NCI-H187 treated with DMSO at 0.1 percent for 48 hours (cell line): ENCODE data around the gene HOTAIR.

Experiments used
- DNase-seq: peaks from one replicate; lab custom pipeline; 2025; lab: John Stamatoyannopoulos, UW

HOTAIR gene

GRCh38 chr12:53948650-53949593 is 25.8 kb downstream of the HOTAIR start:
- DNase-seq = no peak

DNA sequence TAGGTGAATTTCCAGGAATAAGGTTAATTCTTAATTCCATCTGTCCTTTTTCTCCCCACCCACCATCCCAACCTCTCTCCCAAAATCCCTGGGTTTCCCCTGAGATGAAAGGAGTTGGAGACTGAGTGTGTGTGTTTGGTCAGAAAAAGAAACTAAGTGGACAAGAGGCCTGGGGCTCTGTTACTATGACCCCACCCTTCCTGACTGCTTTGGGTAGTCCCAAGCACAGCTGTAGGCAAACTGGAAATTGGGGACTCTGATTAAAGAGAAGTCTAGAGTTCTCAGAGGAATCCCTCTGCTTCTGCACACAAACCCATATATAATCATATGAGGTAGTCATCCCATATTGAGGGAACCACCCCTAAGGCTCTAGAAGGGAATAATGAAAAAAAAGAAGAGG is 27.0 kb downstream of the HOTAIR start:
- no peak for DNase-seq

- no peak for DNase-seq
Observed at GRCh38 chr12:53944907-53945847, 29.6 kb downstream of the HOTAIR start.

GRCh38 chr12:53944209-53944608 is 30.5 kb downstream of the HOTAIR start:
- no peak for DNase-seq

- no peak for DNase-seq
Observed at GRCh38 chr12:53942467-53942997, 32.2 kb downstream of the HOTAIR start.

DNA sequence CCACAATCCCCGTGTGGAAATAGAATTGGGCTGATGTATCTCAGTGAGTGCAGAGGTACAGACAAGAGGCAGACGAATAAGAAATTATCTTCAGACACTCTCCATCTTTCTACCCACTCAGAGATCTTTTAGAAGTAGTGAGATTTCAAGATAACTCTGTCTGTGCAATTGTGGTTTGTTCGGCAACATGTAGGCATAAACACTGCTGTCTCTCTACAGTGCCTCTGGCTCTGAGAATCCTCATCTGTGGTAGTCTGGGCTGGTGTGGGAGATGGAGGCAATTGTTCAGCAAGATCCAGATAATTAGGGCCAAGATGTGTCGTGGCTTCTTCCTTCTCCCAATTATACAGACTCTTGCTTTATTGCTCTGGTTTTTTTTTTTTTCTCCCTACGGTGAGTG is 33.0 kb downstream of the HOTAIR start:
- DNase-seq = no peak

DNA sequence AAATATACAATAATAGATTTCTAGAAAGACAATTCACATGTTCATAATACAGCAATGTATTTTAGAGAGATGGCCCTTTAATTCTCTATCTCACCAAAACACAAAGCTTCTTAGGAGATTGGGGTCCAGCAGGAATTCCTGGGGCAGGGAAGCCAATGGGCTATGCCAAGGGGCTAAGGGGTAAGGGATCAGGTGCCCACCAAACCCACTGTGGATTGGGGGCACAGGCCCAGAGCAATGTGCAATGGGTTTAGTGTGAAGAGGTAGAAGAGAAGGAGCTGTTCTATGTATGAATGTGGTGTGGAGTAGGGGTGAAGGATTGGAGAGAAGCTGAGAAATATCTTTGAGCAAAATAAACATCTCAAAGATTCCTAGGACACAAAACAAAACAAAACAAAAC is 33.6 kb downstream of the HOTAIR start:
- DNase-seq = no peak

DNA sequence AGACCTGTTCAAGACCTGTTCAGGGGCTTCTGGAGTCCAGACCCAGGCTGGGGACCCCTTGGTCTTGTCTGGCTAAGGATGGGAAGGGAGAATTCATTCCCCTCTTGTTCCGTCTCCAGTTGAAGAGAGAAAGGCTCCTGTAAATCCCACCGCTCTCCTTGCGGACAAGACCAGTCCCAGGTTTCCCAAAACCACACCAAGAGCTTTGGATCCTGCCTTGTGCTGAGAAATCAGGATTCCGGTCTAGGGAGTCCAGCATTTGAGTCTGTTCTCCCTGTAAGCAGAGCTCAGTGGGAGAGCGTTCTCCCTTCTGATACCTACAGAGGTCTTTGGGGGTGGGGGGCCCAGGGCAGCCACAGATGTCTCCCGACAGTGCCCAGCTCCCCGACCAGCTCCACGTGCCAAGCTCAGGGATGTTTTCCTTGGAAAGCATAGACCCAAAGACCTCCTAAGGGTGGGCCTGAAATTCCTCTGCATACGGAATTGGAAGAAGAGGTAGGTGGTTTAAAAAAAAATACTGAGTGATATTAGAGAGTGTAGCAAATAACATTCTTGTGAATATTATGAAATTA is 34.2 kb downstream of the HOTAIR start:
- DNase-seq = no peak

DNA sequence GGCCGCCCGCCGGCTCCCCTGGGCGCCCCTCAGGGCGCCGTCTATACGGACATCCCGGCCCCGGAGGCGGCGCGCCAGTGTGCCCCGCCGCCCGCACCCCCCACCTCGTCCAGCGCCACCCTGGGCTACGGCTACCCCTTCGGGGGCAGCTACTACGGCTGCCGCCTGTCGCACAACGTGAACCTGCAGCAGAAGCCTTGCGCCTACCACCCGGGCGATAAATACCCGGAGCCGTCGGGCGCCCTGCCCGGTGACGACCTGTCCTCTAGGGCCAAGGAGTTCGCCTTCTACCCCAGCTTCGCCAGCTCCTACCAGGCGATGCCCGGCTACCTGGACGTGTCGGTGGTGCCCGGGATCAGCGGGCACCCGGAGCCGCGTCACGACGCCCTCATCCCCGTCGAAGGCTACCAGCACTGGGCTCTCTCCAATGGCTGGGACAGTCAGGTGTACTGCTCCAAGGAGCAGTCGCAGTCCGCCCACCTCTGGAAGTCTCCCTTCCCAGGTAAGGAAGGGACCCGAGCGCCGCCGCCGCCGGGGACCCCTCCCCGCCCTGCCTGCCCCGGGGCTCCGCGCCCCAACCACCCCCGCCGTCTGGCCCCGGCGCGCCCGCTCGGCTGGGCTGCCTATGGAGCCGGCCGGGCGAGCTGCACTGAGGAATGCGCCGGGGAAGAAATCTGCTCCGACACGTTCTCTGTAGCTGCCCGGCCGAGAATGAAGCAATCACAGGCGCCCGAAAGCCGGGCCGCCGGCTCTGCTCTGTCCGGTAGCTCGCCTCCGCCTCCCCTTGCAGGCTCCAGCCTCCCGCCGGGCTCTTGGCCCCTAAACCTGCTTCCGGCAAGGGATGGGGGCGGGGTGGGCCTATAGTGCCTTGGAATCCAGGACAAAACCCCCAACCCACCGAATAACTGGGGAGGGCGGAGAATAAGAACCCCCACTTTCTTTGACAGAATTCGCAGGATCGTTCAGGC is 35.3 kb downstream of the HOTAIR start:
- no peak for DNase-seq

DNA sequence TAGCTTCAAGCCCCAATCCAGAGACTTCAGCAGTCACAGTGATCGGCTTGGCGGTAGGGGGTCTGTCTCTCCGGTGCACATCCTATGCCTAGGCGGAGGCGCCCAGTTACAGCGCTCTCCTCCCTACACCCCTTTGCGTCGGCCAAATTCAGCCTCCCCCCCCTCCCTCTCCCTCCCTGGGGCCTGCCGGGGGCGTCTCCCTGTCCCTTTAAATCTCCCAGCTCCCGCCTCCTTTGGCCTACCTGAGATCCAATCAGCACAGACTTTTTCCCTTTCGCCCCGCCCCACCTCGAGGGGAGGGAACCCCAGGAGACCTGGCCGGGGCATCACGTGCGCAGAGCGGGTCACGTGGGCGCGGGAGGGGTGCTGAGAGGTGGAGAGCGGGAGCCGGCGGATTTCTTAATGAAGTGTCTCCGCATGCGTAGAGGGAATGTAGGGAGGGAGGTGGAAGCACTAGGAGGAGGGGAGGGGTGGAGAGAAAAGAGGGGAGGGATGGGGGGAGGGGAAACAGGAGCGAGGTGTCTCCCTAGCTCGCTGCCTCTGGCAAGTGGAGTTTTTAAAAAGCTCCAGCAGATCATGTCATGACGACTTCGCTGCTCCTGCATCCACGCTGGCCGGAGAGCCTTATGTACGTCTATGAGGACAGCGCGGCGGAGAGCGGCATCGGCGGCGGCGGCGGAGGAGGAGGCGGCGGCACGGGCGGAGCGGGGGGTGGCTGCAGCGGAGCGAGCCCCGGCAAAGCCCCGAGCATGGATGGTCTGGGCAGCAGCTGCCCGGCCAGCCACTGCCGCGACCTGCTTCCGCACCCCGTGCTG is 36.2 kb downstream of the HOTAIR start, which contains the start of gene HOXC13:
HOXC13 (plus strand) TSS at position 506 of the 815 bp plus-strand sequence; CDS start at position 582, 76 bp downstream.
- peak; percentile 99 for DNase-seq

DNA sequence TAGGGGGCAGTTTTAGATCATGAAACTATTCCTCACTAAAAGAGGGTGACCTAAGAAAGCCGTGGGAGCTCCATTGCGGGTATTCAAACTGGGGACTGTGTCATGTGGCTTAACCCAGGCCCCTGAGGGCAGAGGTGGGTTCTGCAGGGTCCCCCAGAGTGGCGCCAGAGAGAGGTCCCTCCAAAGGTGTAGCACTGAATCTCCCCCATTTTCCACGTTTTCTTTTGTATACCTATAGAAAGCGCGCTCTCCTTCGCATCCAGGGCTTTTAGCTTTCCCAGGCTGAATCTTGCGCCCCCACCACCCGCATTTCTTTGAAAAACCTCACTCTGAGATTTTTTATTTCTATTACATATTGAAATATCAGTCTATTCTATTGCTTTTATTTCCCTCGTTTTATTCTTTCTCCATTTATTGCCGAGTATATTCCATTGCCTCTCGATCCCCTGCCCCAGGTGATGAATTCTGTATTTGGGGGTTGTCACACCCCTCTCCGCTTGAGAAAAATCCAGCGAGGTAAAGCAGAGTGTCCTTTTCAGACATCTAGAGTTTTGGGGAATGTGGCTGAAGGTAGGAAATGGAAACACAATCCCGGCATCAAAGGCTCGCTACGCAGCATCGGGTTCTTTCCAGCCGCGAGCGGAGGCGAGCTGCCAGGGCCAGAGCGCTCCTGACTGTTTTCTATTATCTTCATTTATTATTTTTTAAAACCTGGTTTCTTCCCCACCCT is 37.0 kb downstream of the HOTAIR start:
- no peak for DNase-seq

- DNase-seq = no peak
Observed at GRCh38 chr12:53937099-53937498, 37.7 kb downstream of the HOTAIR start.

GRCh38 chr12:53935383-53936341 is 39.1 kb downstream of the HOTAIR start:
- DNase-seq = no peak

DNA sequence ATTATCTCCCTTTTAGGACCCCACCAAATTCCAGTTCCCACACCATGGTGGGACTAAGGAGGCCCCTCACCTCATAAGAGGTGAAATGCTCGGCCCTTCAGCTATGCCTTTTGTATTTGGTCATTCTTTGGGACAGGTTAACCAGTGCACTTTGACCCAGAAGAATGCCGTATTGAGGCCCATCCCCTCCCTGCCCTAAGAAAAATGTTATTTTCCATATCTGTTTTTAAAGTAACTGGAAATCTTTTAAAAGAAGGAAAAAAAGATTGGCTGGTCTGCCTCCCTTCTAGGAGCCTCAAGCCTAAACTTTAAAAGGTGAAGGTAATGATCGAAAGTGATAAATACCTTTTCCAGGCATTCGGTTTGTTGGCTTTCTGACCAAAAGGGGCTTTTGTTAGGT is 41.8 kb downstream of the HOTAIR start:
- no peak for DNase-seq

- DNase-seq = no peak
Observed at GRCh38 chr12:53931844-53932581, 42.7 kb downstream of the HOTAIR start.

DNA sequence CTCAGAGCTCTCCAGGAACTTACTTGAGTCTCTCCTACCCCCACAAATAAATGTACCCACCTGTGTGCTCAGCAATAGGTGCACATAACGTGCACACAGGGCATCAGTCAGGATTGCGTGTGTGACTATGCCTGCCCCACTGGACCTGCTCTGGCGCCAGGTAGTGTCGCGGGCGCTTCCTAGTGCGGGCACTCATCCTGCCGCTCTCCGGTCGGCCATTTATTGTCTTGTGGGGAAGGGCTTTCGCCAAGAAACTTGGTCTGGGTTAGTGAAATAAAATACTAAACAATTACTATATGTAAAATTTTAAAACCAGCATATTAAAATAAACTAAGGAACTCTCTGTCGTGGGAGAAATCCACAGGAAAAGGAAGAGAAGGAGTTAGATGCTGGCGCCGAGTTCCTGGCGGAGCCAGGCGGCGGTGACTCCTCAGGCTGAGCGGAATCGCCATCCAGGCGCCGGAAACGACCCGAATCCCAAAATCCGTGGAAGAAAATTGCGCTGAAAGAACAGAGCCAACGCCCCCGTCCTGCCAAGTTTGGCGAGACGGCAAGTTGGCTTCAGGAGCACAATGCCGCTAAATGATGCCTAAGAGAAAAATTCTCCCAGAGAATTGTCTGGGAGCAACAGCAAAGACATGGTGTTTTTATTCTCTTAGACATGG is 44.0 kb downstream of the HOTAIR start:
- no peak for DNase-seq

GRCh38 chr12:53929527-53929926 is 45.2 kb downstream of the HOTAIR start:
- DNase-seq = no peak
